GM18907 (cell line): ENCODE data around the gene MAN2A2.

Experiments
- ATAC-seq: cut with Tn5 transposase; IDR thresholded peaks from one replicate; pipeline ENCODE4 v1.9.1; 2021; ENCODE audit warnings: mild to moderate bottlenecking, moderate library complexity; ENCODE audit not compliant: unreplicated experiment

MAN2A2 gene

DNA sequence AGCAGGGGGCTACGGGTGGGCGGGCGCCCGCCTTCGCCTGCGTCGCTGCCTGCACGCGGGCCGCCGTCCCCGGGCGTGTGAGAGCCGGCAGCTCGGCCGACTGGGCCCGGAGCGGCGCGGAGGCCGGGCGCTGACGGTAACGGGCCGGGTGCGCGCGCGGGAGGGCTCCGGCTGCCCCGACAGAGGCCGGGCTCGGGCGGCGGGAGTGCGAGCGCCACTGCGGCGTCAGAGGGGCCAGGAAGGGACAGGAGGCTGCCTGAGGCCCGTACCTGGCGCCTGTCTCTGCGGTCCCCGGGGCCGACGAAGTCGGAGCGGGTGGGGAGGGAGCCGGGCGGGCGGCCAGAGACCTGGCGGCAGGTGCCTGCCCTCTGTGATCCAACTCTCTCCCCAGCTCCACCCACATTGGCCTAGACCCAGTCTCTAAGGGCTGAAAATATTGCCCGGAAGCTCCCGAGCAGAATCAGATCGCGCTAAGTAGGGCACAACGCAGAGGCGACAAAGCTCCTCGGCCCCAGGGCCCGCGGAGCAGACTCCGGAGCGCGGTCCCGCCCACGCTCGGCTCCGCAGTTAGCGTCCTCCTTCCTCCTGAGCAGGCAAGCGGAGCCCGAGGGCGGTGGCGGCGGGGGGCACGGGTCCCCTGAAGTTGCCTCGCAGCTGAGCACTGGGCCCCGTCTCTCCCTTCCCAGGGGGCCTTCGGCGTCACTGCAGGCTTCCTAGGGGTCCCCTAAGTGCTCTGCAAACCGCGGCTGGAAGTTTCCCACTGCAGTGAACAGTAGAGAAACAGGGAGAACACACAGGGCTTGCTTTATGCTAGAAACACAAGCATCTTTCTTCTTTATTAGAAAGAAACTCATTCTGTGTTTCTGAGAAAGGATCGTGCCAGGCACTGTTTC lies at the start of gene MAN2A2:
MAN2A2 (plus strand) TSS at position 463 of the 893 bp plus-strand sequence. CDS start 906 bp downstream, outside the sequence.
- ATAC-seq: peak; percentile 50

DNA sequence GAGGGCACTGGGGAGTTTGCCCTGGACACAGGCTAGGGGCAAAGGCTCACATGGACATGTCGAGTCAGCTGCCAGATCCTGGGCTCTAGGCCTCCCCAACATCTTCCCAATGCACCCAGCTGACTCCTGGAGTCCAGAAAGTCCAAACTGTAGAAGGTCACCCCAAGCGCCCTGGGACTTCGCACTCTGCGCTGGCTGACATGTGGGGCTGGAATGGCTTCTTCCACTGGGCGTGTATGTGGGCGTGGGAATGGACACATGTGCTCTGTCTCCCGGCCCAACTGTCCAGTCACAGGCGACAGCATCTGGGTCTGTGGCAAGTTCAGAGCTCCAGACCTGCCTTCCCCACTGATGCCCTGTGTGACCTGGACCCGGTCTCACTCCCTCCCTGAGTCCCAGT lies 48.0 kb upstream of the MAN2A2 start:
- no peak for ATAC-seq

DNA sequence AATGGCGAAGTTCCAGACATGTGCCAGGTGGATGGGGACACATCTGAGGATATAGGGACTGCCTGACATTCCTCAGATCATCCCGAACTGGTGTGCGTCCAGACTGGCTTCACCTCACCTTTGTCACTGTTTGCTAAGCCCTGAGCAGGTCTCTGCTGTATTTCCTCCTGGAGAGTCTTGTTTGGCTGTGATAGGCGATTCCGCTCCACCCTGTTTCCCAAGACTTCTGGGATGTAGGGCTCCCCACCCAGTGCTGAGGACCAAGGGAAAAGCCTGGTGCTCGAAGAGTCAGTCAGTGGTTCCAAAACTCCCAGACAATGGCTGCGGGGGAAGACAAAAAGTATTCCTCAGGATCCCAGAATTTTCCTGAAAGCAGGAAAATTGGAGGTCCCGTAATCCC lies 45.8 kb upstream of the MAN2A2 start:
- ATAC-seq: no peak

DNA sequence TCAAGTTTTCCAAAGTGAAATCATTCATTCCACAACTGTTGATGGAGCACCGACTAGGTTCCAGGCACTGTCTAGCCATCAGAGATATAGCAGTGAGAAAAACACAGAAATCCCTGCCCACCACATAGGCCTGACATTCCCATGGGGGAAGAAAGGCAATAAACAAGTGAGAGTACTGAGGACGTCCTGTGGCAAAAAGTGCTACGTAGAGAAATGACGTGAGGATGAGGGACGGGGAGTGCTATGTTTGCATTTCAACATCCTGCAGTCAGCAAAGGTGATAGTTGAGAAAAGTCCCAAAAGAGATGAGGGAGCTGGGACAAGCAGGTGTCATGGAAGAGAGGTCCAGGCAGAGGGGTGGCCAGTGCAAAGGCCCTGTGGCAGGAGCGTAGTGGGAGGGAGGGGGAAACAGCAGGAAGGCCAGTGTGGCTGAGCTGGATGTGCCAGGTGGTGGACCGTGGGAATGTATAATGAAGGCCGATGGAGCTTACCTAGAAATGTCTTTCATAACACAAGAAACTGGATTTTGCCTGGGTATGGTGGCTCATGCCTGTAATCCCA lies 45.1 kb upstream of the MAN2A2 start:
- no peak for ATAC-seq

DNA sequence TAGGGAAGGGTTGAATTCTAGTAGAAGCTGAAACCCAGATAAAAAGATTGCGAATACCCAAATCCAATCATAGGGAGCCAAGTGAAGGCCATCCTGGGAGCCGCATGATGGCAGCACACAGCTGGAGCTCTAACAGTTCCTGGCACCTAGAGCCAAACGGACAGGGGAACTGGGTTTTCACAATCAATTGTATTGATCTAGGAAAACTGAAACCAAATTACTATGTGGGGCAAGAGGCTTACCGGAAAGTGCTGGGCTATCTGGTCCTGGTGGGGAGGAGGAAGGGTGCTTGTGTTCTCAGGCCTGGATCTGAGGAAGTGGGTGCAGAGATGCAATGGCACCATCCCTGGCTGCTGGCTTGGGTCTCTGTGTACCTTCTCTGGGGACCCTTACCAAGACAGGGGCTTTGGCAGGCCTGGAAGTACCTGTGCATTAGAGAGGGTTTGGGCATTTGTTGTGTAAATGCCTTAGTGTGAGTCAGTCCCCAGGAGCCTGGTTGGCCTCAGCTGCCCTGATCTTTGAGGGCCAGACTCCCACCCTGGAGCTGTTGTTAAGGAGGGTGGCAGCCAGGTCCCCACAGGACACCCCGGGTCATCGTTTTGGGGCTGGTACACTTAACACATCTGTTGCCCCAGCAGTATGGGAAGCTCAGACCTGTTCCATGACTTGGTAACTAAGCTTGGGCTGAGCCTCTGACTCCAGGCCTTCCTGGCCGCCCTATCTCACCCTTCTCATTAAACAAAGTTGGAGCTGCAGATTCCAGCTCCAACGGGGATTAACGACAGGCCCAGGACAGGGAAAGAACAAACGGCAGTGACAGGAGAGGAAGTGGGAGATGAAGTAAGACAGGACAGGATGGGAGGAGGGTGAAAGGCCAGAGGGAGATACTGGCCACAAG lies 43.6 kb upstream of the MAN2A2 start:
- no peak for ATAC-seq

DNA sequence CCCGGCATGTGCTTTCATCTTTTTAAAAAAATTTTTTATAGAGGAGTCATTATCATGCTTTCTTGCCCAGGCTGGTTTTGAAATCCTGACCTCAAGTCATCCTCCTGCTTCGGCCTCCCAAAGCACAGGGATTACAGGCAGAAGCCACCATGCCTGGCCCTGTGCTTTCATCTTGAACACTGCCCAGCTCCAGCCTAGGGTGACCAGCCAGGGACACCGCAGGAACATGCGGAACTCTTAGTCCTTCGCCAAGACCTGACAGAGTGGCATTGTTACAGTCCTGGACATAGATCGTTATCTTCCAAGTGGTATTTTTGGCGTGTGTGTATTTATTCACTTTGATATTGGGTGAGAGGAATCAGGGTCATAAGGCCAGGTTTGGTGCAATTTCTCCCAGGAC lies 42.7 kb upstream of the MAN2A2 start:
- no peak for ATAC-seq

DNA sequence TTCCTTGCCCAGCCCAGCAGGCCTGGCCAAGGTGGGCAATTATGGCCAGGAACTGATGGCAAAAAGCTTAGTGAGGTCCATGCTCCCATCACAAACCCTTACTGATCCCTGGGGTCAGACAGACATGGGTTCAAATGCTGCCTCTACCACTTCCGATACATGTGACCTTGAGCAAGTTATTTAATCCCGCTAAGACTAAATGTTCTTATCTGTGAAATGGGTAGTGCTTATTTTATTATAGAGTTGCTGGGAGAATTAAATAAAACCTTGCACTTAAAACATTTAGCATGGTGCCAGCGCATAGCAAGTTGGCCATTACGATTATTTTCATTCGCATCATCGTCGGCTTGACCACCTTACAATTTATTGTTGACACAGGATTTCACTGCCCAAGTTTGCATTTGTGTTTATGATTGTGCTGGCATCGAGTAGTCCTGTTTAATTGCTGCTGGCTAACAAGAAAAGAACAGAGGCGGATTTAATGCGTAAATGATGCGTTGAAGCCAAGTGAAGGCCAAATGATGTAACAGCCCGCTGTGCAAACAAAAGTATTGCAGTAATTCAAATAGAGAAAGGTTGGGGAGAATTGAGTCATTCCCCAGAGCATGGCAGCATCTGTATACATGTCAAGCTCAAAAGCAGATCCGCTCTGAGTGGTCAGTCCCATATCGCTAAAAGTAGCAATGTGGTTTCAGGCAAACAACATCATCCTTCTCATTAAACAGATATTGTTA lies 42.0 kb upstream of the MAN2A2 start:
- no peak for ATAC-seq

DNA sequence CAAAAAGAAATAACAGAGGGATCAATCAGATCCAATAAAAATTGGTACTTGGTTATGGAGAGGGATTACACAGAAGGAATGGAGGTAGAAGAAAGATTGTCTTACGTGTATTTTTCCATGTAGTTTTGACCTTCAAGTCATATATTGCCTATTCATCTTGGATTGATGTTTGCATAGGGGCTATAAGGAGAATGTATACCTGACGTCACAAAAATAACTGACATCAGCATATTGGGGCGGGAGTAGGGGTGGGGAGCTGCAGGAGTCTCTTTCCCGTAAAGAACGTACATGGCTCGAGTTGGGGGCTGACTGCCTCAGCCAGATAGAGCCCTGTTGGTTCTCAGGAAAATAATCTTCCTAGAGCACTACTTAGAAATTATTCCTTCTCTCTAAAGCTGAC lies 40.6 kb upstream of the MAN2A2 start:
- no peak for ATAC-seq

DNA sequence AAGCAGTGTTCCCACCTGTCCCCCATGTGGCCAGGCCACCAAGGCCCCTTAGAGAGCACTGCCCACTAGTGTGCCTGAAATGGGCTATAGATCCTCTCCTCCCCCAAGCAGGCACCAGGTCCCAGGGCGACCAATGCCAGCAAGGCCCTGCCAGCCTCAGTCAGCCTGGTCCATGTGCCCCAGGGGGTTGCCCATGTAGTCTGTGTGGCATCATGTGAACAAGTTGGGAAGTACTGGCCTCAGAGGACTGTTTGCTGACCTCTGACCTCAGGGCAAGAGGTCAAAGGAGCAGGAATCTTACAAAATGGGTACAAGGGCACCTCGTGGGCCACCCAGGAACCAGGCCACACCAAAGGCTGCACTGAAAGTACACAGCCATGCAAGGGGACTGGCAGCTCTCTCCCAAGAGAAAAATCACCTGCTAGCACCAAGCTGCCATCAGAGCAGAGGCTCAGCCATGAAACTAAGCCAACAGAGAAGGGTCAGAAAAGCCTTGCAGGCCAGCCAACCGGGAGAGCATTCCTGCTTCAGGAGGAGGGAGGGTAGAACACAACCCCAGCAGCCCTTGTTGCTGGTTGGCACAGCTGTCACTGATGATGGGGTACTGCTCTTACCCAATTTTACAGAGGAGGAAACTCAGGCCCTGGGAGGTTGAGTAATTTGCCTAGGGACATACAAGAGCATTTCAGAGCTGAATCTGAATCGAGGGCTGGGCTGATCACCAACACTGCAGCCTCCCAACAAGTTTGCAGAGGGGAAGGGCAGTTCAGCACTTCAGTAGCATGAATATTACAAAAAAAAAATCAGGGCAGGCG lies 39.9 kb upstream of the MAN2A2 start:
- no peak for ATAC-seq

DNA sequence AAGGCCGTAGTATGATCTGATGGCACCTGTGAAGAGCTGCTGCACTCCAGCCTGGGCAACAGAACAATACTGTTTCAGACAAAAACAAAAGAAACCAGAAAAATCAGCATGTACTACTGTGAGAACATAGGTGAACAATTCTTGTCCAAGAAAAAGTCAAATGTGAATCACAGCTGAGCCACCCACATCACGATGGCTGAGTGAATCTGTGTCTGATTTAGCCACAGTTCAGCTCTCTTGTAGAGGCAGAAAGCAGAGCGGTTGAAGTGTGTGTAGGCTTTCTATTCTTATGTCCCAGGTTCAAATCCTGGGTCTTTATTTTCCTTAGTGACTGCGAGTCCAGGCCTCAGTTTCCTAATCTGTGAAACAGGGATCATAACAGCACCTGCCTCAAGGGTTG lies 39.1 kb upstream of the MAN2A2 start:
- ATAC-seq: no peak

DNA sequence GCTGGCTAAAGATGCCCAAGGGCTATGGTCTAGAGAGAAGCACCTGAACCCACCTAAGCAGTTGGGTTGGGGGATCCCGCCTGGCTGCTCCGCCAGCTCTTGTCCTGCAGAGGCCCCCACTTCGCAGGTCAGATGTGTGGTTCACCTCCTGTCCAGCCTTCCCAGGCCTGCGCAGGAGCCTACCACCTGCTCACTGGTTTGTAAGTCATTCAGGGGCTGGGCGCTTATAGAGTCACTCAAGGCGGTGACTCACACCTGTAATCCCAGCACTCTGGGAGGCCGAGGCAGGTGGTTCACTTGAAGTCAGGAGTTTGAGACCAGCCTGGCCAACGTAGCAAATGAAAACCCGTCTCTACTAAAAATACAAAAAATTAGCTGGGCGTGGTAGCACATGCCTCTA lies 38.6 kb upstream of the MAN2A2 start:
- ATAC-seq: no peak

DNA sequence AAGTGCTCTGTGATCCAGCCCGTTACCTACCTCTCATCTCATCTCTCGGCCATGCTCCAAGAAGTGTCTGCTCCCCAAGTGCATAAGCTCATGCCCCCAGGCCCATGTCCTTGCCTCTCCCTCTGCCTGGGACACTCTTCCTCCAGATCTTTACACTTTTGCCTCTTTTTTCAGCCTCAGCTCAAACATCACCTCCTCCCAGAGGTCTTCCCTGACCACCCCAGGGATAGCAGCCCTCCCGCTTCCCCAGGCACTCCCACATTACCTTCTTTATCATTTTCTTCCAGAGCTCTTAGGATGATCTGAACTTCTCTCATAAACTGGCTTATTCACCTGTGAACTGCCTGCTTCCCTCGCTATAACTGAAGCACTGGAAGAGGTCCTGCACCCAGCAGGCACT lies 37.4 kb upstream of the MAN2A2 start:
- no peak for ATAC-seq

DNA sequence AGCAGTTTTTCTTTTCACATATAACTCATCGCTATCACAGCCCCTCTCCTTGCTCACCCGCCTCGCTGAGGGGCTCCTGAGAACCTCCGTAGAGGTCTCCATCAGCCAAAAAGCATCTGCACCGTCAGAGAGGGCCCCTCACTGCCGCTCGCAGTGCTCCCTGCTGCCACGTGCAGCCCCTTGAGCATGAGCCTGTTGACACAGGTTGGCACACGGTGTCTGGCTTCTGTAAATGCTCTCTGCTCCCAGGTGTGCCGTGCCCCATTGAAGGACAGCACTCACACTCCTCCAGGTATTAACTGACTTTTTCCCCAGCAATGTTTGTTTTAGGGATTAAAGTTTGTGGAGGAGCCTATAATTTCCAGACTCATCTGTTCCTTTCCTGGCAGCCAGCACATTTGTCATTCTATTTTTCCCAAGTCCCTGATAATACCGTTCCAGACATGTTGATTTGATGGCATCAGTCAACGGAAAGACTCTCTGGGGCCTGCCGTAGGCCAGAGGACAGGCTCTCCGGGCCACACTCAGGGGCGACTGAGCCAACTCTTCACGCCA lies 36.9 kb upstream of the MAN2A2 start:
- no peak for ATAC-seq

DNA sequence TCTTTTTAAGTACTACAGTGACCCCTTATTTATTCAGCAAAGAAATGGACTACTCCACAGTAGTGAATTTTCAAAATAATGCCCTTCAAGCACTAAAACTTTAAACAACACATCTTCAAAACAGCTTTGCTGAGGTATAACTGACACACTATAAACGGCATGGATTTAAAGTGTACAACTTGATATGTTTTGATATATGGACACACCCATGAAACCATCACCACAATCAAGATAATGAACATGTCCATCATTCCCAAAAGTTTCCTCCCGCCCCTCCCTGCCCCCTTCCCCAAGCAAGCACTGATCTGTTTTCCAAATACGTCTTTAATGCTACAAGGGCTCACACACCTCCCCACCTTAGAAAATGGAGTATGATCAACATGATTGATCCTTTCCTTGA lies 36.3 kb upstream of the MAN2A2 start:
- no peak for ATAC-seq

DNA sequence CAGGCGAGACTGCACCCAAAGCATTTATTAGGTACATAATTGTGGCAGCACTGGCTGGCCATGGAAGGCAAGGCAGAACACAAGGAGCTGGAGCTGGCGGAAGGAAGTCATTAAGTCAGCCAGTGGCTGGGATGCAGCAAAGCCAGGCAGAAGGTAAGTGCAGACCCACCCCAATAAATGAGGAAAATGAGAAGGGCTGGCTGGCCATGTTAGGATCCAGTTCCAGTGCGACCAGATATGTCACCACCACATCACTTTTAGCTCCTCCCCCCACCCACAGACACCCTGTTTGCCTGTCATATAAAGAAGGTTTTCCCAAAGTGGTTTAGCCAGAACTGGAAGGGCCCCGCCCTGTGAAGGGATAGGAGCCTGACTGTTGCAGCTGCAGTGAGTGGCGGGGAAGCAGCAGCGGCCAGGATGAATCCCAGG lies 34.8 kb upstream of the MAN2A2 start, which contains the start of gene FURIN:
FURIN (plus strand) TSS at position 328 of the 429 bp plus-strand sequence. CDS start 7,153 bp downstream, outside the sequence.
- no peak for ATAC-seq

DNA sequence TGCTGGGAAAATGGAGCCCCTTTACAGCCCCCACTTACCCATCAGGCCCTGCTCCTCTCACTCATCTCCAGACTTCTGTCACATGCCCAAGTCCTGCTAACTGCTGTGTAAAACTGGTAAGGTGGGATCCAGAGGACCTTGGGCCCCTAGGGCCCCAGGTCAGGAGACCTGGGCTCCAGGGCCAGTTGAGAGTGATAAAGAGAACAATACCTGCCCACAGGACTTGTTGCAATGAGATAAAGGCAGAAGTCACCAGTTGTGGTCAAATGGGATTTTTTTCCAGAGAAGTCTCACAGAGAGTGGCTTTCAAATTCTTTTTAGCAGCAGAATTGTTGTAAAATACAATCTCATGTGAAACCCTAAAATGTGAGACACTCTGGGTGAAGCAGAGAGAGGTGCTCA lies 34.0 kb upstream of the MAN2A2 start:
- ATAC-seq: no peak

DNA sequence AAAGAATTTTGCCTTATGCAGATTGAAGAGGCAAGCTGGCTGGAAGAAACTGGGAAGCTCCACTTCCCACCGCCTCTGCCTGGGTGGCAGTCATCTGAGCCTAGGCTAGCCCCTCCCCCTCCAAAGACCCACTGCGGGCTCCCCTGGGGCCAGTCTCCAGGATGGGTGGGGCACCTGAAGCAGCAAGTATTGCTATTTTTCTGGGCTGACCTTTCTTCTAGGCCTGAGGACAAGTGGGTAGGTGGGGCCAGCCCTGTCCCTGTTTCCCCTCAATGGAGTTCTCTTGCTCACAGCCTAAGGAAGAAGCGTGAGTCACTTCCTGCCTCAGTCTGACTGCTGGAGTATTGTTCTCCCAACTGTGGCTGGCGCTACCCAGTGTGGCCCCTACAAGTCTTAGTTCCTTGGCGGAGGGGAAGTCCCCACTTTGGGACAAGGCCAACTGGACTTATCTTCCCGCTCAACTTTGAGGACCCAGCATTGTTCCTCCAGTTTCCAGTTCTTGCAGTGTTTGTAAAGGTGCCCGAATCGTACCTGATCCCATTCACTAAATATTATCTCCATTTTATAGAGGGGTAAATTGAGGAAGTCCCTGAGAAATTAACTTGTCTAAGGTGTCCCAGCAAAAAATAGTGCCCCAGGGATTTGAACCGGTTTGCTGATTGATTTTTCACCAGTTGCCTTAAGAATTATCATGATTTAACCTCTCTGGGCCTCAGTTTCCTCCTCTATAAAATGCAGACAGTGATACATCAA lies 33.3 kb upstream of the MAN2A2 start:
- ATAC-seq: no peak

DNA sequence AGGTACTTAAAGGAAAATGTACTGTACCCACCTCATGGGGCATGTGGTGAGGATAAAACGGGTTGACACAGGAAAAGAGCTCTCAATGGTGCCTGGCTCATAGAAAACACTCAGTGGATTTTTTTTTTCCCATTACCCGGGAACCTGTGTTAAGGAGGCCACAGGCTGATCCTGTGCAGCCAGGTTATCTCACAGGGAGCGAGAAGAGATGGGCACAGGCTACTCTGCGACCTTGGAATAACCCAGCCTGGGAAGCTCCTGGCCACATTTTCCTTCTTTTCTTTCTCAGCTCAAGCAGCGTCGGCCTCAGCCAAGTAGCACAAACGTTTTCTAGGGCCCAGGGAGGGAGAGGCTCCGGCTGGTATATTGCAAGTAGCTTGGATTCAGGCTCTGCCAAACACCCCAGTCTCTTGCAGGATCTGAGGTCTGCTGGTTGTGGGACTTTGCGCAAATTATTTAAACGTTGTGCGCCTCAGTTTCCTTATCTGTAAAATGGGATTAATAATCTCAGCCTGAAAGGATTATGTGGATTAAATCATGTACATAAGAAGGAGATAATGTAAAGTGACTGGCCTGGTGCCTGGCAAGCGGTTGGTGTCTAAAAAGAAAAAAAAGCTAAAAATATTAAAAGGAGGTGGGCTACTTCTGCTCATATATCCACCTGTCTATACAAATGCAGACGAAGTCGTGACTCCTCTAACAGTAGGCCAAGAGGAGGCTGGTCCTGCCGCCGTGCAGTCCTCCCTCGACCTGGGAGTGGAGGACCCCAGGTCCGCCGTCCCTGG lies 32.6 kb upstream of the MAN2A2 start:
- ATAC-seq: no peak
